PFSK-1 (cell line): ENCODE data around the gene SLC6A2.

Source experiments
- FOXP2 ChIP-seq: optimal IDR thresholded peaks from 2 replicates; pipeline ENCODE3; 2011; ENCODE audit warnings: borderline replicate concordance, control low read depth, inconsistent platforms; ENCODE audit not compliant: insufficient read depth; ENCODE audit errors: extremely low read length, extremely low read depth
- POLR2AphosphoS5 ChIP-seq: IDR thresholded peaks from 2 replicates; pipeline ENCODE4 v1.6.1; 2012; ENCODE audit warnings: low read depth, mild to moderate bottlenecking, control low read depth, low read length, moderate library complexity
- REST ChIP-seq, 2 experiments: IDR thresholded peaks; 2 replicates each; pipeline versions ENCODE4 v1.6.1 to v1.8.0; 2011 to 2012; ENCODE audit warnings: low read depth in 2 of 2, low read length in 2 of 2, control low read depth in 1 of 2, inconsistent platforms in 1 of 2, mild to moderate bottlenecking in 1 of 2, moderate library complexity in 1 of 2; ENCODE audit not compliant: insufficient read depth in 1 of 2
- SIN3A ChIP-seq: IDR thresholded peaks from 2 replicates; pipeline ENCODE4 v1.6.1; 2012; ENCODE audit warnings: mild to moderate bottlenecking, low read length, moderate library complexity, borderline replicate concordance; ENCODE audit not compliant: insufficient read depth
- TAF1 ChIP-seq: IDR thresholded peaks from 2 replicates; pipeline ENCODE4 v1.6.1; 2012; ENCODE audit warnings: low read length, control low read depth, borderline replicate concordance; ENCODE audit not compliant: insufficient read depth

- TF ChIP-seq SIN3A (no peak), POLR2AphosphoS5 (no peak), REST (IDR thresholded peaks at IDR 0.05; ENCODE audit: insufficient read depth in 1 of 2, low read depth in 2 of 2, low read length in 2 of 2) (no peak), TAF1 (no peak), FOXP2 (no peak)
These were observed 349 bp upstream of the SLC6A2 start for GRCh38 chr16:55655381-55655896.
